ENCODE data around the gene ZIC4.

The ZIC4 gene

DNA sequence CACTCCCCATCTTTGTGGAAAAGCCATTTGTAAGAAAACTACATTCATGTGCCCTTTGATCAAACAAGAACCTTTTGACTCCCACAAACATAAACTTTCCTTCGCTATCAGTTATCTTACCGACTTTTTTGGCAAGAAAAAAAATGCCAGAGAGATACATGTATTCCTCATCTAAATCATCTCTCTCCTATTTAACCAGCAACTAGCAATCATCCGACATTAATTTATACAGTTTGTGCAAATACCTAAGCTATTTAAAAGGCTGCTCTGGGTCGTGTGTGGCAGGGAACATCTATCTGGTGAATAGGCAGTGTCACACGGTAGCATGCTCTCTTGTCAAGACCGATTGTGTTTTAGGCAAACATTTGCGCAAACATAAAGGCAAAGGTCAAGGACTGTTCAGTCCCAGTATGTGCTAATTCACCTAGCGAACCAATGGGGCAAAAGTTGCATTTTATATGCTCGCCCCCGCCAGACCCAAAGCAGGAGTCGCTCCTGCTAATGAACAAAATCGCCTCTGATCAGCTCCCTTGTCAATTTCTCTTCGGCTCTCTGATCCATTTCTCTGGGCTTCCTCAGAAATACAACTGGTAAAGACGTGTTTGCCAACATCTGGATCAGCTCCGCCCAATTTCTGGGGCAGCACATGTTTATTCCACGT lies 37.7 kb downstream of the ZIC4 start:
- no peak for DNase-seq

DNA sequence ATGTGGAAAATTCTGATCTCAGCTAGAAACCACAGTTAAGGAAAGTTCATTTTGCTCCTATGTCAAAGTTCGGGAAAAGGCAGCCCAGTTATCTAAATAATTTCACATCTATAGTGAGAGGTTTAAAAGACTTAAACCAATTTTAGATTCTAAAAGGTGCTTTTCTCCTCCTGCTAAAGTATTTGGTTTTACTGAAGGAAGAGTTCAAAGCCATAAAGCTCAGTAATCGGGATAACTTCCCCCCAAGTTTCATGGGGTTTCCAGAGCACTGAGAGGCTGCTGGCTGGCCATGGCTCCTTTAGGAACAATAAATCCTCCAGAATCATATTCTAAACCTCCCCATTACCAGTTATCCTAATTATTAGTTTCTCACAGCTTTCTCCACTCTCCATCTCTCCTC lies 38.2 kb downstream of the ZIC4 start:
- no peak for DNase-seq

DNA sequence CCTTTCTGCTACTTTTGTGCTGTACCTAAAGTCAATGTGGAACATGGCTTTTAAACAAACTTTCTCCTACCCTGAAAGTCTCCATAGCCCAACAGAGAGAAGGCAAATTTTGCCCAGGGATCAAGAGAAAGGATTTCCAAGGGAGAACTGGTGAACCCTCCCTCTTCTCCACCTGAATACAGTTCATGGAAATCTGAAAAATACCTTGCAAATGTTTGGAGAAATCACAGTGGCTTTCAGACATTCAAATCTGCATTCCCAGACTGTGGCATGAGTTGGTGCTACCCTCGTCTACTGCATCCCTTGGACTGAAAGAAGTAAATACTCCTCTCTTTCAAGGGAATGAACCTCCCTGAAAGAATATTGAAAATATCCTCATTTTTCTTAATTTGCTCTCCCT lies 38.7 kb downstream of the ZIC4 start:
- DNase-seq = no peak

DNA sequence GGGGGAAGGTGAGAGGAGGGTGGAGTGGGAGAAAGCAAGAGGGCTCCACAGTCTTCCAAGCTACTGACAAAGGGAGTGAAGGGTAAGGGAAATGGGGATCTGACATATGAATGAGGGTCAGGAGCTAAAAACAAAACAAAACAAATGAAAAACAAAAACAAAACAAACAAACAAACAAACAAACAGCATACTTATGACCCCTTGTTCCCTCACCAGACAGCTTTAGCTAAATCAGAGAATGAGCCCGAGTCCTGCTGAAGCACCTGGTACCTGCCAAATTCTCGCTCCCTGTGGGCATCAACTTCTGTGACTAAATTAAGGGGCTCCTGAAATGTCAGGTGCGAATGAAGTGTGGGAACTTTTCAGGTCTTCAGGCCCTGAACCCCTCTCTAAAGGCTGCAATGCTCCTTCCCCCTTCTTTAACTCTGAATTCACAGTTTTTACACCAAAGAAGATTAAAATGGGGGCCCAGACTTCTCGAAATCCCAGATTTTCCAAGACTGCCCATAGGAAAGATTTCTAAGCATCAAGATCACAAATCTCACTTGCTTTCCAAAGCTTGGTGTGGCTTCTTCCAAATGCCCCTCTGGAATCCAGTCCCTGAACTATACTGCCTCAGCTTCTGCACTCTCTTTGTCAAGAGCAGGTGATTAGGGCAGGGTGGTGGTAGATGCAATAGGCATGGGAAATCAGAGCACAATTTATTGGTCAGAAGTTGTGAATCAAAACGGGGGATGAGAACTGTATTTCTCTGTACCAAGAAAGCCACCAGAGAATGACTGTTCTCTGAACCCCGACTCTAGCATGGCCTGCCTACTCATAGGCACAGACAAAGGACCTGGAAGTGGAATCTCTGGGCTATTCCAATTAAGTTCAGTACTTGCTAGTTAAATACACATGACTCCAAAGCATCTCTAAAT lies 40.9 kb downstream of the ZIC4 start:
- DNase-seq = no peak

DNA sequence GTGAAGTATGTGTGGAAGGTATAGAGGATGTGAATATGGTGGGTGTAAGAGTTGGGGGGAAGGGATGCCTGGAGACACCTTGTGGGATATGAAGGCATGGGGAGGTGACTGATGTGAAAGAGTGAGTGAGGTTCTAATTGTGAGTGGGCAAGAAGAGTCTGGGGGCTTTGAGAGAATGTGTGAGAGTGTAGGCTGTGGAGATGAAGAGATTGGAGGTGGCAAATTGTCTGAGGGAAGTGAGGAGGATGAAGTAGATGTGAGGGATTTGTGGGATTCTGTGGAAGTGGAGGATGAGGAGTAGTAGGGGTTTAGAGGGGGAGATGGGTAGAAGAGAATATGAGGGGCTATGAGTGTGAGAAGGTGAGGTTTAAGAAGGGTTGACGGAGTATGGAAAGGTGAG lies 41.6 kb downstream of the ZIC4 start:
- no peak for DNase-seq

DNA sequence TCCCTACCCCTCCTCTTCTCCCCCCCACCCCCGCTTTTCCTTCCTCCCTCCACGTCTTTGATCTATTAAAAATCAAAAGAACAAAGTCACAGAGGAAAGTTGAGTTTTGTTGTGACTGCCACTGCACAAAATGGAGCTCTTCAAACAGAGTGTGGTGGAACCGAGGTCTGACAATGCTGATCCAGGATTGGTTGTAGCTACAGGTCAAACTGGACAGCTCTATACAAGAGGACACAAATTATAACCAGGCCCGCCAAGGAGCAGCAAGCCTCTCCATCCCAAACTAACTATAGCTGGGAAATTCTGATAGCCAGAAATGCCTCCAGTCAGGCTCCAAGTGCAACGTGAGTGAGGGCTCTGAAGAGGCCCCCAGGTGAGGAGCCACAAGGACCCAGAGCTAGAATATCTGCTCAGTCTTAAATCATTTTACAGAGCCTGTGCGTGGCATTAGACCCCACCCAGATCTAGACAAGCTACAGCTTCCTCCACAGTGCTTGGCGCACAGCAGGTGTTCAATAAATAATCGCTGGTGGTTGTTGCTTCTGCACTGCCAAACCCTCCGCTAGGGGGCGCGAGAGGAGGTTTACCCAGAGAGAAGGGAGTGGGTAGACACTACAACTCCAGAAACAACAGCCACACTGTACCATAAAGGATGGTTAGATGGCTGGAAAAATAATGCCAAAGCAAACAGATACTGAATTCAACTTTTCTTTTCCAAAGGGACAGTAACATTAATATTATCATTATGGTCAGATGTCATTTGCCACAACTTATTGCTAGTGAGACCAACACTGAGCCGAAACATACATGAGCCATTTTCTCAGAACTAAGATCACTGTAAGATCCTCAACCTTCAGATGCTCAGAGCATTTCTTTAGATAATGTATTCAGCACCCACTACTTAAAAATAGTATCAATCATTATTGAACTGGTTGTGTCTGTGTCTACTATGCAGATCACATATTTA lies 44.6 kb downstream of the ZIC4 start:
- DNase-seq = peak; percentile 19

- no peak for DNase-seq
Observed at GRCh38 chr3:147360646-147361453, 45.5 kb downstream of the ZIC4 start.

- DNase-seq = no peak
Observed at GRCh38 chr3:147360051-147360439, 46.3 kb downstream of the ZIC4 start.

DNA sequence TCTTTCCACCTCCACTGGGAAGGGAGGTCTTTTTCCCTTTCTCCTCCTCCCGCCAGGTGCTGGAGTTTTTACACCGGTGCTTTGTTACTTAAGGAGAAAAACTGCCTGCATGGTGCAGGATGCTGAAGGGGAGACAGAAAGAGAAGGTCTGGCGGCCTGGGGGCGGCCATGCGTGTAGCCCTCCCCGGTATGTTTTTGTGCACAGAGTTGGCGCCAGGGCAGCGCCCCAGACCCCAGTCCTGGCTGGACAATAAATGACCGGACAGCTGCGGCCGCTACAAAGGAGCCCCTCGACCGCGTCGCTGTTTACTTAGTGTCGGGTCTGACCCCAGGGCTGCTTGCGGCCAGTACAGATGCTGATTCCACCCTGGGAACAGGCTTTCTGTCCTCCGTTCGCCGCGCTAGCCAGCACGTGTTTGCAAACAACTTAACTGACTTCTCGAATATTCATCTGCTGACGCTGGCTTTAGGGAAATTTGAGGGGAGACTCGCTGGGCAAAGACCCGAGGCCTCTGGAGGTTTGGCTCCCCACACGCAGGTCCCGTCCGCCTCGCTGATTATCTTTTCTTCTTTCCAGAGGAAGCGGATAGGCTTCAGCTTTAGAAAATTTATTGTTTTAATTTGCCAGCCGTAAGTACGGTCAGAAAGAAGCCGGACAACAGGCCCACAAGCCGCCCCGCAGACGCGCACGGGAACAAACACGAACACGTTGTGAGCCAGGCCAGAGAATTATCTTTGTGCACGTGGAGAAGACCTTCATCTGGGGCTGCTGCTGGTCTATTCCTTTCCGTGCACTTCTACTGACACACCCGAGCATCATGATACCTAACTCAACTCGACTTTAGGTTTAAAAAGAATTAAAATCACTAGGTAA lies 46.9 kb downstream of the ZIC4 start:
- no peak for DNase-seq

GRCh38 chr3:147358144-147358992 lies 48.0 kb downstream of the ZIC4 start:
- no peak for DNase-seq

DNA sequence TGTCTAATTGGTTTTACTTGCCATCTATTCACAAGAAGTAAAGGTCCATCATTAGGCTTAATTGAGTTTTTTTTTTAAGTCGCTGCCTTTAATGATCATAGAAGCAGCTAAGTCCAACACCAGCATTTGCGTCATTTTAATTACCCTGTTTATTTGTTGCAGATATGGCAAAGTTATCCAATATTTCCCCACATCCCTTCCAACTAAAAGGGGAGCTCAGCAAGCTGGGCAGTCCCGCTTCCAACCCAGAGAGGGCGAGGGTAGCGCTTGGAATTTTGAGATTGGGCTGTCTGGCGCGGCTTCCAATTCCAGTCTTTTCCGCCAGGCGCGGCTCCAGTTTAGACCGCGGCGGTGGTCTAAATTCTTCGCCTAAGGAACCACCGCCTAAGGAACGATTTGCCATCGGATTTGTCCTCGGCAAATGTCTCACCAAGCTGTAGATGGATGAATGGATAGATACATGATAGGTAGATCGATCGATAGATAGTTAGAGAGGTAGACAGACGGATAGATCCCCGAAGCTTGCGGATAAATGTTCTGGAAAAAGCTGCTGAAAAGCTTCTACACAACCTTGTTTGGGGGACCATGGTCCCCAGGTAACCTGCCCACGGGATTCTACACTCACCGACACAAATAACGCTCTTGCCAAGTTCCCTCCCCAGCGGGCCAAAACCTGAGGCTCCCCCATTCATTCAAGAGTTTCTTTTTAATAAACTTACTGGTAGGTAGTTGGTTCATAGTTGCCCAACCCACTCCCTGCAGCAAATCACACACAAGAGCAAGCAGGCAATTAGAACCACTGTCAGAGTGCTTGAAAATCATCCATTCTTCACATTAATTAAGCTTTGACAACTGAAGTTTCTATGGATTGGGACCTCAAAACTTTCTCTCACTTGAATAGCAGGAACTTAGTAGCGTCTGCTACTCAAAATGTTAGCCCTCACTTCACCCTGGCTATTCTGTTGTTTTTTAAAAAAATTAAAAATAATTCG lies 49.1 kb downstream of the ZIC4 start:
- no peak for DNase-seq

- no peak for DNase-seq
Observed at GRCh38 chr3:147356145-147356908, 50.0 kb downstream of the ZIC4 start.

DNA sequence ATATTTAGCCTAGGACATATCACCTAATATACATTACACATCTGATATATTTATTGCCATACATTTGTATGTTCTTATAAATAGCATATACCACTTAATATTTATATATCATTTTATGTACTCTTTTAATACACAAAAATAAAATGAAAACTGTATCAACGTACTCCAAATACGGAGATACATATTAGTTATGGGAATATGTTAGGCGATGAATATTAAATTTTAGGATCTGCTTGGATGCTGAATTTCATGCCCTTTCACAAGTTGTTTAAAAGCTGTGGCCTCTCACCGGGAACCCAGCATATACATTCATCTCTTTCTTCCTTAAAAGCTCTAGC lies 50.6 kb downstream of the ZIC4 start:
- no peak for DNase-seq

DNA sequence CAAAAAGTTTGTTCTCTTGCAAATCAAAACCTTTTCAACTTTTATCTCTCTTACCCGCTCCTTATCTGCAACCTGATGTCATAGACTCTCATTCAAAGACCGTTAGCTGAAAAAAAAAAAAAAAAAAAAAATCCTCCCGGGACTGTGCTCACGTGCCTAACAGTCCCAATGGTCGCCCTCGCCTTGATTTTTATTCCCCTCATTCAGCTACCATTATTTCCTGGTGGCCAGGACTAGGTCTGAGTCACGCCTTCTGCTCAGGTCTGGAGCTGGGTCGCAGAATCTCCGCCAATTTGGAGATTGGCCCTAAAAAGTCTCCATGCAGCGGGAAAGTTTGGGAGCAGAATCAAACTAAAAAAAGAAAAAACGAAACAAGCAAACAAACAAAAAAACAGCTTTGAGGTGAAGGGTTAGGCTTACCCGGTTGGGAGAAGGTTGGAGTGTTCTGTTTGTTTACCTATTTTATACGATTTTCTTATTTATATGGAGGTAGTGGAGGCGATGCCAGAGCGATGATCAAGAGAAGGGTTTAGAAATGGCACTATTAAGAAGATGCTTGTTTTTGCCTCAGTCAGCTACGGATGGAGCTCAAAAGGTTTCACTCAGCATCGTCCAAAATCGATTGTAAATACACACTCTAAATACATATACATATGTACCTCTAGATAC lies 51.1 kb downstream of the ZIC4 start:
- no peak for DNase-seq

- DNase-seq = no peak
Observed at GRCh38 chr3:147354623-147355022, 51.7 kb downstream of the ZIC4 start.

DNA sequence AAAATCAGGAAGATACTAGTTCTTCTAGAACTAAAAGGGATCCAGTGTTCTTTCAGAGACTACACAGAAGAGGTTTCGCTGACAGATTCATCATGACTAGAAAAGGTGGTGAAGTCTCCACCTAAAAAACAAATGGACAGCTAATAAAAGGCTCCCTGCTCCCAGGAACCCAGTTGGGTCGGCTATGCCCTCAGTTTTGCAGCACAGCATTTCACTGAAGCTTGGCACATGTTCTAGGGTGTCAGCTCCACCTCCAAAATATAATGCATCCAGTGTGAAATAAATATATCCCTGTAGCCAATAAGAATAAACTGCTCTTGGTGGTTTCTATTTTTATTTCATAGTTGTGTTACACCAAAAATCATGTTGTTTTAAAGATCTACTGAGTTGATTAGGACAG lies 55.0 kb downstream of the ZIC4 start:
- DNase-seq = no peak

GRCh38 chr3:147348976-147349375 lies 57.4 kb downstream of the ZIC4 start:
- no peak for DNase-seq

GRCh38 chr3:147343926-147344325 lies 62.4 kb downstream of the ZIC4 start:
- no peak for DNase-seq
